K562 (cell line): ENCODE results near the gene SGIP1. TPM values are rescaled to one million over a fixed set of nuclear protein-coding genes. Genes with fewer than 3 reads are reported as not detected.

Experiments used
- ATAC-seq: fragments of 200-7000 bp; cut with Tn5 transposase; 3 replicates; pipeline ENCODE4 v1.9.1; 2020; ENCODE audit warnings: moderate library complexity
- BruUV-seq: library from RNA; stranded (reverse); fragments of 400-500 nt; replicated peaks from 2 replicates; lab custom pipeline; 2021; lab: Mats Ljungman, UMichigan
- CTCF ChIA-PET: fragments of 300-600 bp; formaldehyde crosslinking; extraction: SDS; loops from one replicate; lab custom pipeline; 2021; ENCODE audit warnings: low intra/inter-chr PET ratio; lab: Yijun Ruan, JAX
- POLR2A ChIA-PET: fragments of 300-600, 350-650 bp; sonication (Branson Sonifier 250); formaldehyde crosslinking; extraction: SDS; loops from one replicate; lab custom pipeline; 2021; ENCODE audit warnings: antibody characterized with exemption, inconsistent platforms; lab: Yijun Ruan, JAX
- DNase-seq, 4 experiments: peaks; one replicate each; pipeline versions ENCODE4 v3.0.0 to v3.0.0-alpha.2; 2011 to 2018; ENCODE audit warnings: low spot score in 3 of 4, mixed read lengths in 3 of 4; ENCODE audit errors: extremely low read depth in 1 of 4
- FAIRE-seq: peaks from 2 replicates; lab custom pipeline; 2011; peaks lifted over from hg19 to GRCh38; lab: Jason Lieb, UNC
- H2AFZ ChIP-seq: 2 replicates; pipeline ENCODE4 v1.6.0; 2011; ENCODE audit warnings: low read depth, low read length, control low read depth, inconsistent platforms
- H3K27ac ChIP-seq: fragments of 200-600 bp; 3 replicates; pipeline ENCODE4 v1.8.0; 2011; ENCODE audit warnings: low read depth, mild to moderate bottlenecking, control low read depth, inconsistent platforms, low read length, moderate library complexity, mixed read lengths; ENCODE audit errors: extremely low read depth
- H3K27me3 ChIP-seq, 2 experiments: fragments of 300-600 bp in 1 of 2; 2 replicates in 1 of 2; 3 replicates in 1 of 2; pipeline versions ENCODE4 v1.6.0 to v1.8.0; 2011; ENCODE audit warnings: inconsistent platforms in 2 of 2, low read length in 2 of 2, mild to moderate bottlenecking in 1 of 2, mixed read lengths in 1 of 2, moderate library complexity in 1 of 2; ENCODE audit not compliant: control insufficient read depth in 2 of 2, insufficient read depth in 2 of 2
- H3K36me3 ChIP-seq: fragments of 300-600 bp; 3 replicates; pipeline ENCODE4 v1.8.0; 2011; ENCODE audit warnings: mild to moderate bottlenecking, low read length, inconsistent platforms; ENCODE audit not compliant: control insufficient read depth, insufficient read depth
- H3K4me1 ChIP-seq, 2 experiments: fragments of 200-600 bp in 1 of 2; replicated peaks in 1 of 2; 2 replicates in 1 of 2; 3 replicates in 1 of 2; pipeline versions ENCODE4 v1.5.1 to v1.8.0; 2011; ENCODE audit warnings: inconsistent platforms in 2 of 2, low read length in 2 of 2, mild to moderate bottlenecking in 1 of 2, mixed read lengths in 1 of 2, moderate library complexity in 1 of 2; ENCODE audit not compliant: control insufficient read depth in 2 of 2, insufficient read depth in 2 of 2
- H3K4me2 ChIP-seq: 2 replicates; pipeline ENCODE4 v1.6.1; 2011; ENCODE audit warnings: low read length, control low read depth, inconsistent platforms, mixed read lengths; ENCODE audit not compliant: insufficient read depth
- H3K4me3 ChIP-seq: fragments of 200-600 bp; sonication (generic), shearing (Covaris generic); 2 replicates; pipeline ENCODE4 v1.5.1; 2016; ENCODE audit warnings: control low read depth, inconsistent platforms
- H3K79me2 ChIP-seq: fragments of 200-600 bp; 3 replicates; pipeline ENCODE4 v1.8.0; 2011; ENCODE audit warnings: low read length, inconsistent platforms; ENCODE audit not compliant: control insufficient read depth, insufficient read depth
- H3K9ac ChIP-seq, 2 experiments: 2 replicates each; pipeline versions ENCODE4 v1.6.0 to v1.6.1; 2011; ENCODE audit warnings: low read depth in 2 of 2, low read length in 2 of 2, control low read depth in 1 of 2, inconsistent platforms in 1 of 2, mild to moderate bottlenecking in 1 of 2, mixed read lengths in 1 of 2; ENCODE audit not compliant: insufficient read depth in 1 of 2
- H3K9me1 ChIP-seq: one replicate; pipeline ENCODE4 v1.6.0; 2011; ENCODE audit warnings: inconsistent platforms, mild to moderate bottlenecking, low read length, moderate library complexity; ENCODE audit not compliant: control insufficient read depth, insufficient read depth
- H3K9me3 ChIP-seq: replicated peaks from 2 replicates; pipeline ENCODE4 v1.5.1; 2011; ENCODE audit warnings: low read depth, low read length, inconsistent platforms; ENCODE audit not compliant: control insufficient read depth, insufficient read depth
- H4K20me1 ChIP-seq: replicated peaks from 2 replicates; pipeline ENCODE4 v1.6.1; 2011; ENCODE audit warnings: low read length, inconsistent platforms, mixed read lengths; ENCODE audit not compliant: control insufficient read depth, insufficient read depth
- BMI1 ChIP-seq: fragments of 150-350 bp; IDR thresholded peaks from 2 replicates; pipeline ENCODE4 v1.6.1; 2014; ENCODE audit warnings: low read length
- CBFA2T3 ChIP-seq: fragments of 450-650 bp; IDR thresholded peaks from 2 replicates; pipeline ENCODE4 v1.6.1; 2017
- CCAR2 ChIP-seq: fragments of 200-400 bp; formaldehyde crosslinking; IDR thresholded peaks from 2 replicates; pipeline ENCODE4 v1.6.1; 2017; ENCODE audit warnings: mild to moderate bottlenecking, low read depth, low read length
- DIDO1 ChIP-seq: fragments of 450-650 bp; IDR thresholded peaks from 2 replicates; pipeline ENCODE4 v1.6.1; 2016; ENCODE audit warnings: low read depth, missing biosample characterization, missing genetic modification characterization
- DPF2 ChIP-seq: fragments of 450-650 bp; IDR thresholded peaks from 2 replicates; pipeline ENCODE4 v1.6.1; 2016
- GTF2A2 ChIP-seq: IDR thresholded peaks from 2 replicates; pipeline ENCODE4 v1.6.1; 2016; ENCODE audit warnings: mild to moderate bottlenecking, missing genetic modification characterization, missing compliant biosample characterization
- JUND ChIP-seq, 2 experiments: IDR thresholded peaks; 2 replicates in 1 of 2; 3 replicates in 1 of 2; pipeline ENCODE4 v1.6.1; 2011; ENCODE audit warnings: borderline replicate concordance in 2 of 2, low read depth in 2 of 2, low read length in 2 of 2, improper control_type of control experiment in 1 of 2, missing biosample characterization in 1 of 2, missing genetic modification characterization in 1 of 2, missing genetic modification reagents in 1 of 2
- NCOR1 ChIP-seq: fragments of 450-650 bp; IDR thresholded peaks from 2 replicates; pipeline ENCODE4 v1.6.1; 2016; ENCODE audit warnings: mild to moderate bottlenecking, moderate library complexity
- PCBP2 ChIP-seq: fragments of 200-400 bp; formaldehyde crosslinking; IDR thresholded peaks from 2 replicates; pipeline ENCODE4 v1.6.1; 2018; ENCODE audit warnings: low read length, low read depth, mild to moderate bottlenecking, moderate library complexity; ENCODE audit not compliant: poor library complexity, severe bottlenecking
- POLR2AphosphoS5 ChIP-seq: IDR thresholded peaks from 2 replicates; pipeline ENCODE4 v1.6.1; 2011; ENCODE audit warnings: mild to moderate bottlenecking, low read depth, low read length, moderate library complexity; ENCODE audit not compliant: control insufficient read depth, insufficient read depth
- POLR2G ChIP-seq: fragments of 200-400 bp; formaldehyde crosslinking; IDR thresholded peaks from 2 replicates; pipeline ENCODE4 v1.6.1; 2017; ENCODE audit warnings: low read depth, mild to moderate bottlenecking, antibody characterized with exemption, low read length, moderate library complexity
- RBM25 ChIP-seq: fragments of 200-400 bp; formaldehyde crosslinking; IDR thresholded peaks from 2 replicates; pipeline ENCODE4 v1.6.1; 2018; ENCODE audit warnings: low read length, low read depth, moderate library complexity; ENCODE audit not compliant: severe bottlenecking
- RFX1 ChIP-seq: fragments of 450-650 bp; IDR thresholded peaks from 2 replicates; pipeline ENCODE4 v1.6.1; 2016; ENCODE audit warnings: mild to moderate bottlenecking, moderate library complexity
- THRAP3 ChIP-seq: fragments of 450-650 bp; IDR thresholded peaks from 2 replicates; pipeline ENCODE4 v1.6.1; 2016; ENCODE audit warnings: mild to moderate bottlenecking, inconsistent platforms, borderline replicate concordance
- ZFP1 ChIP-seq: fragments of 450-650 bp; formaldehyde crosslinking; IDR thresholded peaks from 2 replicates; pipeline ENCODE4 v1.4.0; 2020; ENCODE audit warnings: mild to moderate bottlenecking, mixed read lengths
- ZNF253 ChIP-seq: fragments of 250-450 bp; sonication (Bioruptor Pico); conservative IDR thresholded peaks from 2 replicates; pipeline ENCODE4 v1.6.1; 2021; ENCODE audit warnings: mild to moderate bottlenecking
- WGBS: fragments of 100-300 bp; shearing (Covaris generic); methylation state at CpG from one replicate; pipeline ENCODE4 v1.1.6; 2016; ENCODE audit warnings: low coverage, mixed read lengths; ENCODE audit not compliant: insufficient coverage; ENCODE audit errors: missing lambda C conversion rate; 5-methylcytosine and 5-hydroxymethylcytosine counted together
- in situ Hi-C: fragments of 300-500 bp; cut with MboI; formaldehyde crosslinking; loops from 4 replicates; pipeline ENCODE4 v1.15.0; 2018; ENCODE audit warnings: inconsistent platforms, mixed read lengths
- intact Hi-C: fragments of 100-400 bp; cut with micrococcal nuclease; formaldehyde crosslinking; loops from 2 replicates; pipeline ENCODE4 v1.14.2; 2022
- polyA plus RNA-seq, 8 experiments: library from polyadenylated mRNA; depleted of rRNA in 4 of 8; stranded (reverse) in 5 of 8; unstranded in 3 of 8; fragments of >200 nt; fragmentation: Nextera tagmentation in 2 of 8; fragmentation: Illumina TruSeq in 1 of 8; extraction: Ambion mirVana in 2 of 8; extraction: Trizol in 1 of 8; gene quantifications; 2 replicates each; pipeline versions ENCODE4 v1.2.1 to v1.2.3, GENCODE V29; 2011 to 2014; ENCODE audit warnings: inconsistent platforms in 1 of 8, missing spikeins in 1 of 8
- total RNA-seq, 7 experiments: library from RNA; depleted of rRNA in 6 of 7; stranded (reverse); fragments of >200 nt in 6 of 7; fragmentation: Illumina TruSeq in 2 of 7; extraction: Trizol in 2 of 7; gene quantifications; 2 replicates each; pipeline versions ENCODE4 v1.2.1 to v1.2.3, GENCODE V29; 2011 to 2021; ENCODE audit warnings: low replicate concordance in 1 of 7
- TF ChIP-seq, protein P1 (sequence below): fragments of 450-650 bp; formaldehyde crosslinking; IDR thresholded peaks from 2 replicates; pipeline ENCODE4 v1.4.0; 2020; ENCODE audit warnings: mild to moderate bottlenecking, moderate library complexity
- TF ChIP-seq, protein P2 (sequence below): IDR thresholded peaks from 2 replicates; pipeline ENCODE4 v1.6.1; 2012; ENCODE audit warnings: low read depth, low read length, improper control_type of control experiment, borderline replicate concordance
- TF ChIP-seq, protein P3 (sequence below): fragments of 250-450 bp; sonication (Bioruptor Pico); IDR thresholded peaks from 2 replicates; pipeline ENCODE4 v1.5.0; 2020; ENCODE audit warnings: mild to moderate bottlenecking, borderline replicate concordance

Gene SGIP1
- total and polyA plus RNA-seq, 9 of the 15 experiments (the other 6 are each of a cell fraction or from before 2014, with no cell fraction given) = 0.07 to 0.35 TPM; not detected in 7

DNA sequence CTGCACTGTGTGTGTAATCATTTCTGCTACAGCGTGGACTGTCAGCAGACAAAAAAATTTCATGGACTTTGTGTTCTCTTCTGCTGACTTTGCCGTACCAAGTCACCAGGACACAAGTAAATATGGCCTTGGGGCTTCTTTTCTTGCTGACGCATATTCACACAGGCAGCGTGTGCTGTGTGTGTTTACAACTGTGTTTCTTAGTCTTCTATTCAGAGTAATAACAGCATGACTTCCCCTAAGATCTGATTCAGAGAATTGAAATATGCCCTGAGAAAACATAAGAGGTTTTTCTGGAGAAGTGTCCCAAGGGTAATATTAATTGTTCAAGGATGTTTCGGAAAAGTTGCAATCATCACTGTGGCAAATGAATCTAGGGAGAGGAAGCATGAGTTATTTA, 171.2 kb downstream of the SGIP1 start:
- POLR2A ChIA-PET = no interaction called here
- DNase-seq (no peak), FAIRE-seq (no peak)
- Histone ChIP-seq H4K20me1 (no peaks in the 10 kb centered on the region), H3K4me3 (no peak overlapping the region), H3K27me3 (no peaks in the 10 kb centered on the region), H3K9ac (no peak overlapping the region), H3K4me2 (no peak overlapping the region), H3K4me1 (no peaks in the 10 kb centered on the region), H2AFZ (no peak overlapping the region)
- WGBS = 3% methylated on average over 5 of the region's 5 CpGs
- intact Hi-C loops = no loop called here
- in situ Hi-C loops = no loop called here
- BruUV-seq = no TSS peak
- no peak for TF ChIP-seq CBFA2T3
- TF ChIP-seq, protein P1, sequence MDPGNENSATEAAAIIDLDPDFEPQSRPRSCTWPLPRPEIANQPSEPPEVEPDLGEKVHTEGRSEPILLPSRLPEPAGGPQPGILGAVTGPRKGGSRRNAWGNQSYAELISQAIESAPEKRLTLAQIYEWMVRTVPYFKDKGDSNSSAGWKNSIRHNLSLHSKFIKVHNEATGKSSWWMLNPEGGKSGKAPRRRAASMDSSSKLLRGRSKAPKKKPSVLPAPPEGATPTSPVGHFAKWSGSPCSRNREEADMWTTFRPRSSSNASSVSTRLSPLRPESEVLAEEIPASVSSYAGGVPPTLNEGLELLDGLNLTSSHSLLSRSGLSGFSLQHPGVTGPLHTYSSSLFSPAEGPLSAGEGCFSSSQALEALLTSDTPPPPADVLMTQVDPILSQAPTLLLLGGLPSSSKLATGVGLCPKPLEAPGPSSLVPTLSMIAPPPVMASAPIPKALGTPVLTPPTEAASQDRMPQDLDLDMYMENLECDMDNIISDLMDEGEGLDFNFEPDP = no peak
- no peak for TF ChIP-seq ZNF253 (CRISPR knock-in tag)
- TF ChIP-seq, protein P2, sequence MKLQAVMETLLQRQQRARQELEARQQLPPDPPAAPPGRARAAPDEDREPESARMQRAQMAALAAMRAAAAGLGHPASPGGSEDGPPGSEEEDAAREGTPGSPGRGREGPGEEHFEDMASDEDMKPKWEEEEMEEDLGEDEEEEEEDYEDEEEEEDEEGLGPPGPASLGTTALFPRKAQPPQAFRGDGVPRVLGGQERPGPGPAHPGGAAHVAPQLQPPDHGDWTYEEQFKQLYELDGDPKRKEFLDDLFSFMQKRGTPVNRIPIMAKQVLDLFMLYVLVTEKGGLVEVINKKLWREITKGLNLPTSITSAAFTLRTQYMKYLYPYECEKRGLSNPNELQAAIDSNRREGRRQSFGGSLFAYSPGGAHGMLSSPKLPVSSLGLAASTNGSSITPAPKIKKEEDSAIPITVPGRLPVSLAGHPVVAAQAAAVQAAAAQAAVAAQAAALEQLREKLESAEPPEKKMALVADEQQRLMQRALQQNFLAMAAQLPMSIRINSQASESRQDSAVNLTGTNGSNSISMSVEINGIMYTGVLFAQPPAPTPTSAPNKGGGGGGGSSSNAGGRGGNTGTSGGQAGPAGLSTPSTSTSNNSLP = no peak
- no peak for TF ChIP-seq BMI1
- no peak for TF ChIP-seq GTF2A2 (tag)
- no peak for TF ChIP-seq DIDO1 (tag)
- no peak for TF ChIP-seq NCOR1
- TF ChIP-seq CCAR2 = no peak
- no peak for TF ChIP-seq JUND (IDR thresholded peaks at IDR 0.05; ENCODE audit: borderline replicate concordance, low read depth, low read length)
- no peak for TF ChIP-seq JUND (tag; IDR thresholded peaks at IDR 0.05; ENCODE audit: borderline replicate concordance, low read depth, low read length)
- TF ChIP-seq THRAP3 = no peak
- TF ChIP-seq POLR2G = no peak
- TF ChIP-seq RFX1 = no peak
- TF ChIP-seq, protein P3, sequence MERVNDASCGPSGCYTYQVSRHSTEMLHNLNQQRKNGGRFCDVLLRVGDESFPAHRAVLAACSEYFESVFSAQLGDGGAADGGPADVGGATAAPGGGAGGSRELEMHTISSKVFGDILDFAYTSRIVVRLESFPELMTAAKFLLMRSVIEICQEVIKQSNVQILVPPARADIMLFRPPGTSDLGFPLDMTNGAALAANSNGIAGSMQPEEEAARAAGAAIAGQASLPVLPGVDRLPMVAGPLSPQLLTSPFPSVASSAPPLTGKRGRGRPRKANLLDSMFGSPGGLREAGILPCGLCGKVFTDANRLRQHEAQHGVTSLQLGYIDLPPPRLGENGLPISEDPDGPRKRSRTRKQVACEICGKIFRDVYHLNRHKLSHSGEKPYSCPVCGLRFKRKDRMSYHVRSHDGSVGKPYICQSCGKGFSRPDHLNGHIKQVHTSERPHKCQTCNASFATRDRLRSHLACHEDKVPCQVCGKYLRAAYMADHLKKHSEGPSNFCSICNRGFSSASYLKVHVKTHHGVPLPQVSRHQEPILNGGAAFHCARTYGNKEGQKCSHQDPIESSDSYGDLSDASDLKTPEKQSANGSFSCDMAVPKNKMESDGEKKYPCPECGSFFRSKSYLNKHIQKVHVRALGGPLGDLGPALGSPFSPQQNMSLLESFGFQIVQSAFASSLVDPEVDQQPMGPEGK (CRISPR knock-in tag) = no peak
- no peak for TF ChIP-seq ZFP1 (CRISPR knock-in tag)
- TF ChIP-seq DPF2 = no peak
- TF ChIP-seq PCBP2 = no peak
- no peak for TF ChIP-seq RBM25
- TF ChIP-seq POLR2AphosphoS5 = no peak
- TF ChIP-seq, all 486 proteins: peak for 0
- Histone ChIP-seq H3K9me1 (no peaks in the 10 kb centered on the region), H3K36me3 (no peaks in the 10 kb centered on the region), H3K9me3 (no peaks in the 10 kb centered on the region), H3K27ac (no peak overlapping the region), H3K79me2 (no peaks in the 10 kb centered on the region)
- ATAC-seq = no peak
- CTCF ChIA-PET = no interaction called here
